Body of pancreas (tissue), 4 donors: Measurements from ENCODE around the gene DNAJC28. TPM values are rescaled to one million over a fixed set of nuclear protein-coding genes. Genes with fewer than 3 reads are reported as not detected.
"Not testable (repeated sequence)": the region's sequence is repeated elsewhere in the genome, so short reads cannot be mapped to it uniquely, and the experiment has no call there.

Experiments
- ATAC-seq: fragments of 150-250 bp; one replicate; pipeline ENCODE4 v1.9.1; 2016
- DNase-seq, 4 donors: peaks; one replicate each; pipeline ENCODE4 v3.0.0-alpha.2; 2019
- H3K27ac ChIP-seq, 4 donors: fragments of 200-600 bp; sonication (generic); 1 replicate in 3 of 4; 2 replicates in 1 of 4; pipeline versions ENCODE4 v1.5.1 to v1.6.1; 2016 to 2019; ENCODE audit warnings: mild to moderate bottlenecking in 1 of 4, mixed read lengths in 1 of 4, moderate library complexity in 1 of 4
- H3K27me3 ChIP-seq, 2 donors: fragments of 200-600 bp; sonication (generic); one replicate each; pipeline ENCODE4 v1.6.0; 2016; ENCODE audit warnings: mild to moderate bottlenecking in 1 of 2
- H3K36me3 ChIP-seq, 2 donors: fragments of 200-600 bp; sonication (generic); replicated peaks in 1 of 2; 2 replicates each; pipeline ENCODE4 v1.5.1; 2016; ENCODE audit warnings: low read depth in 2 of 2; ENCODE audit not compliant: insufficient read depth in 1 of 2
- H3K4me1 ChIP-seq: fragments of 200-600 bp; sonication (generic); one replicate; pipeline ENCODE4 v1.6.0; 2016
- H3K4me3 ChIP-seq, 2 donors: fragments of 200-600 bp; sonication (generic); 1 replicate in 1 of 2; 2 replicates in 1 of 2; pipeline ENCODE4 v1.5.1; 2016 to 2019
- H3K9me3 ChIP-seq, 3 donors: fragments of 200-600 bp; sonication (generic); 1 replicate in 2 of 3; 2 replicates in 1 of 3; pipeline ENCODE4 v1.5.1; 2016
- CTCF ChIP-seq, 7 experiments: fragments of 450-650 bp in 4 of 7; fragments of 200-600 bp in 3 of 7; sonication (generic) in 3 of 7; IDR thresholded peaks; one replicate each; pipeline ENCODE4 v1.5.1; 2016 to 2019; ENCODE audit warnings: antibody characterized with exemption in 7 of 7
- POLR2A ChIP-seq, 3 donors: fragments of 450-650 bp; IDR thresholded peaks; one replicate each; pipeline ENCODE4 v1.6.1; 2016; ENCODE audit warnings: antibody characterized with exemption in 3 of 3, mild to moderate bottlenecking in 2 of 3
- WGBS, 2 donors: methylation state at CpG; one replicate each; pipeline ENCODE4 v1.1.5; 2017; 5-methylcytosine and 5-hydroxymethylcytosine counted together
- intact Hi-C: fragments of 100-400 bp; cut with DNase I; formaldehyde crosslinking; loops from one replicate; pipeline ENCODE4 v1.15.1; 2023
- total RNA-seq, 2 donors: library from RNA; depleted of rRNA; stranded (reverse); fragments of >200 nt; gene quantifications; one replicate each; pipeline ENCODE4 v1.1.0, GENCODE V29; 2016

The DNAJC28 gene
- total RNA-seq, 2 donors from 2014 or later, result 1.3 to 2.3 TPM

DNA sequence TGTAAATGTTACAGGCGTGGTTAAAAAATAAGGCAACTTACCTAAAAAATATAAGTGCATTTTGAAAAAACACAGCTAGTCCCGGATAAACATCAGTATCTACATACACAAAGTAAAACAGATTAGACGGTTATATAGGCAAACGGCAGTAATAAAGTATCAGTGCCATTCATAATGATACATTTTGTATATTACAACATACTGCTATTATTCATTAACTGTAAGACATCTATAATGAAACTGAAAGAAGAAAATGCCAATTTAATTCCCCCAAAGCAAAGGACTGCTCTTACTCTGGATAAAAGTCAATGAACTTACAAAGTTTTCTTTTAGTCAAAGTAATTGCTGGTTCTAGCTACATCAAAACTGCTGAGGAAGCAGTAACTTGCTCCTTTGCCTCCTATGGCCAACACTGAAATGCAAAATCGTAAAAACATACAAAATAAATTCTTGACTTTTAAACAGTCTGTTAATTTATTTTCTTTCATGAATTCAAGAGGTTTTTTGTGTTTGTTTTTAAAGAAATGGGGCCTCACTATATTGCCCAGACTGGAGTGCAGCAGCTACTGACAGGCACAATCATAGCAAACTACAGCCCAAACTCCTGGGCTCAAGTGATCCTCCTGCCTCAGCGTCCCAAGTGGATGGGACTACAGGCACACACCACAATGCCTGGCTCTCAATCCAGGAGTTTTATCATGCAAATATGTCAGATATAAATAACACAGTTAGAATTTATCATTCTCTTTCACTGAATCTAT is 35.6 kb downstream of the DNAJC28 start:
- TF ChIP-seq CTCF (IDR thresholded peaks at IDR 0.05) (no peak), POLR2A (IDR thresholded peaks at IDR 0.05) (no peak)
- 78 to 82% methylated on average over 6 of the region's 6 CpGs for WGBS, 2 donors
- intact Hi-C loops, result no loop called here
- DNase-seq, result no peak
- Histone ChIP-seq H3K27me3 (no peaks in the 10 kb centered on the region), H3K27ac (no peak overlapping the region), H3K36me3 (peaks cover 0 to 13% of the 10 kb centered on the region in 2 donors), H3K4me3 (no peak overlapping the region), H3K9me3 (no peaks in the 10 kb centered on the region), H3K4me1 (no peaks in the 10 kb centered on the region)
- no peak for ATAC-seq

DNA sequence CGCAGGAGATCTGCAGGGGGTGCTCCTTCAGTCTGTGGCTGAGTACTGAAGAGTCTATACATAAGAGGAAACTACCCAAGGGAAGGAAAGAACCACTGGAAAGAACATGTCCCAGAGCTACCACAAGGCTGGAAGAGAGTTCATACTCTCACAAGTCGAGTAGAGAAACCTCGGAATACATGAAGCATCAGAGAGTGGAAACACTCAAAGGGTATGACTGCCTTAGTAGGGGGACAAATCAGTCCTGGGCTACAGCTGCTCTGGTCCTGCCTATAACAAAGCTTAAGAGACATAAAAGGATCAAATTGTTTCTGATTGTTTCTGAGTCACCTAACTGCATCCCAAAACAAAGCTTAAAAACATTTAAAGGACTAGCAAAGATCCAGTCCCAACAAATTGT is 39.2 kb downstream of the DNAJC28 start:
- no peak for DNase-seq
- 84 to 89% methylated on average over 3 of the region's 3 CpGs for WGBS, 2 donors
- Histone ChIP-seq H3K4me1 (no peaks in the 10 kb centered on the region), H3K9me3 (no peaks in the 10 kb centered on the region), H3K27ac (no peak overlapping the region), H3K4me3 (no peak overlapping the region), H3K27me3 (no peaks in the 10 kb centered on the region), H3K36me3 (peaks cover 0 to 10% of the 10 kb centered on the region in 2 donors)
- no peak for ATAC-seq
- TF ChIP-seq POLR2A (IDR thresholded peaks at IDR 0.05) (no peak), CTCF (IDR thresholded peaks at IDR 0.05) (no peak)
- intact Hi-C loops, result no loop called here

DNA sequence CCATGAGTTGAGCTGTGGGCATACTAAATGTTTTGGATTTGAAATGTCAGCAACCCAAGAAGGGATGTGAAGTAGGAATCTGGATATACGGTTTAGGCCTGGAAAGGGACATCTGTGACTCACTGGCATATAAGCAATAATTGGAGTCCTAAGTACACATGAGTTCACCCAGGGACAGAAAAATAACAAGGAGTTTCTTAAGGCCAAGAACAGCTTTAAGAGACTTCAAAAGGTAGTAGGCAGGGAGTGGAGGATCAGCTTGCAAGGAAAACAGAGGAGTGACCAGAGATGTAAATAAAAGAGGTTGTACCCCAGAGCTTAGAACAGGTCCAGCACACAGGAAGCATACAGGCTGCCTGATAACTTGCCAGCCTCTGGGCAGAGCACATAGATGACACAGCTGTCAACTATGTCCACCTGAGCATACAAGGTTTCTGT is 39.9 kb downstream of the DNAJC28 start:
- no peak for ATAC-seq
- H3K36me3 ChIP-seq, result peaks cover 0 to 10% of the 10 kb centered on the region in 2 donors
- TF ChIP-seq CTCF (IDR thresholded peaks at IDR 0.05) (no peak), POLR2A (IDR thresholded peaks at IDR 0.05) (no peak)
- no peak for DNase-seq
- H3K9me3 ChIP-seq, result no peaks in the 10 kb centered on the region
- no peaks in the 10 kb centered on the region for H3K27me3 ChIP-seq
- no peaks in the 10 kb centered on the region for H3K4me1 ChIP-seq
- intact Hi-C loops, result no loop called here
- H3K27ac ChIP-seq, result no peak overlapping the region
- H3K4me3 ChIP-seq, result no peak overlapping the region
- 72 to 80% methylated on average over 1 of the region's 1 CpG for WGBS, 2 donors

DNA sequence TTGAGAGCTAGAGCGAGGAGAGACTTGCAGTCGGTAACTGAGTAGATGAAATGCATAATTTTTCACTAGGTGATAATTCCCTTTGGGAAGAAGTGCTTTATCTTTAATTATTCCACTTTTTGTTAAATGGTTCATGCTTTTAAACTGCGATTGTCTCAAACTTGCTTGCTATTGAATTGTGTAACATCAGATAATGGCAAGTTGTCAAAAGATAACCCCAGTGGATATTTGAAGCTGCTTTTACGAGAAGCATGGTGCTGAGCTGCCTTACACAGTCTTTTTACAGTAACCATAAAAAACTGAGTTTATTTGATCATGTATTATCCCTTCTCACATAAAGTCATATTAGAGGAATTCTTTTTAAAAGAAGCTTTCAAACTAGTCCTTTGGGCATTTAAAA is 41.9 kb downstream of the DNAJC28 start:
- Histone ChIP-seq H3K4me1 (no peaks in the 10 kb centered on the region), H3K27ac (no peak overlapping the region), H3K4me3 (no peak overlapping the region), H3K9me3 (no peaks in the 10 kb centered on the region), H3K27me3 (no peaks in the 10 kb centered on the region), H3K36me3 (peaks cover 0 to 2% of the 10 kb centered on the region in 2 donors)
- no peak for DNase-seq
- intact Hi-C loops, result loop anchor here (10.0 kb wide), 1 partner anchor 245 kb away; no protein-coding TSS in a partner anchor
- TF ChIP-seq CTCF (IDR thresholded peaks at IDR 0.05), result no peak
- no peak for TF ChIP-seq POLR2A (IDR thresholded peaks at IDR 0.05)
- 70% methylated on average over 4 of the region's 4 CpGs for WGBS, 2 donors
- ATAC-seq, result no peak

DNA sequence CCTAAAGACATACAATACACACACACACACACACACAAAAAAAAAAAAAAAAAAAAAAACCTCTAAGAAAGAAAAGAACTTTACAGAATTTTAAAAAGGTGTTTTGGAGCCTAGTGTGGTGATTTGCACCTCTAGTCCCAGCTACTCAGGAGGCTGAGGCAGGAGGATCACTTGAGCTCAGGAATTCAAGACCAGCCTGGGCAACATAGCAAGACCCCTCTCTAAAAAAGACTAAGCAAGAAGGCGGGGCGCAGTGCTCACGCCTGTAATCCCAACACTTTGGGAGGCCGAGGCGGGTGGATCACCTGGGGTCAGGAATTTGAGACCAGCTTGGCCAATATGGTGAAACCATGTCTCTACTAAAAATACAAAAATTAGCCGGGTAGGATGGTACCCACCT is 44.9 kb downstream of the DNAJC28 start:
- not testable (repeated sequence) for ATAC-seq, H3K27me3 ChIP-seq, H3K4me1 ChIP-seq, DNase-seq, H3K9me3 ChIP-seq, H3K36me3 ChIP-seq, H3K4me3 ChIP-seq, H3K27ac ChIP-seq
- intact Hi-C loops, result loop anchor here (10.0 kb wide), 1 partner anchor 242 kb away; no protein-coding TSS in a partner anchor
- 91 to 98% methylated on average over 3 to 5 of the region's 6 CpGs for WGBS, 2 donors
